GM18498 (cell line): Measurements from ENCODE around the gene CASP8AP2.
"Not testable (repeated sequence)": the region's sequence is repeated elsewhere in the genome, so short reads cannot be mapped to it uniquely, and the experiment has no call there.

Experiments
- ATAC-seq: cut with Tn5 transposase; IDR thresholded peaks from one replicate; pipeline ENCODE4 v1.9.1; 2021; ENCODE audit warnings: mild to moderate bottlenecking, moderate library complexity; ENCODE audit not compliant: unreplicated experiment

CASP8AP2 gene

DNA sequence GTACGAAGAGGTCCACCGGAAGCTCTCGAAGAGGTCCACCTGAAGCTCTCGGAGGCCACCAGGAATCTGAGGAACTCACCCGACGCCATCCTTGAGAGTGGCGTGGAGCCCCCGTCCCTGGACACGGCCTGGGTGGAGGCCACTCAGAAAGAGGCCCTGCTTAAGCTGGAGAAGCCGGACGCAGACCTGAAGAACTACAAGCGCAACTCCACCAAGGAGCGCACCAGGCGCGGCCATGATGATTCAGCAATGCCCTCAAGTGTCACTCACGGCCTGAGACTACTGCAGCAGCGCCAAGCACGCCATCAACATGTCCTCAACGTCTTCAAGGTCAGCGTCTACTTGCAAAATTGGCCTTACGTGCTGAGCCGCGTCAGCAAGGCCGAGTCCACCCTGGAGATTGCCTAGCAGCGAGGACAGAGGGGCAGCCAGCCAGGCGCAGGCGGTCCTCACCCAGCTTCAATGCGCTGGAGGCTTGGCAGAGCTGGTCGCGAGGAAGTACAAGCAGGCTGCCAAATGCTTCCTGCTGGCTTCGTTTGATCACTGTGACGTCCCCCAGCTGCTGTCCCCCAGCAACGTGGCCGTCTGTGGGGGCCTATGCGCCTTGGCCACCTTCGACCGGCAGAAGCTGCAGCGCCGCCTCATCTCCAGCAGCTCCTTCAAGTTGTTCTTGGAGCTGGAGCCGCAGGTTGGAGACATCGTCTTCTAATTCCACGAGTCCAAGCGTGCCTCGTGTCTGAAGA is 56.9 kb downstream of the CASP8AP2 start:
- ATAC-seq, result no peak

DNA sequence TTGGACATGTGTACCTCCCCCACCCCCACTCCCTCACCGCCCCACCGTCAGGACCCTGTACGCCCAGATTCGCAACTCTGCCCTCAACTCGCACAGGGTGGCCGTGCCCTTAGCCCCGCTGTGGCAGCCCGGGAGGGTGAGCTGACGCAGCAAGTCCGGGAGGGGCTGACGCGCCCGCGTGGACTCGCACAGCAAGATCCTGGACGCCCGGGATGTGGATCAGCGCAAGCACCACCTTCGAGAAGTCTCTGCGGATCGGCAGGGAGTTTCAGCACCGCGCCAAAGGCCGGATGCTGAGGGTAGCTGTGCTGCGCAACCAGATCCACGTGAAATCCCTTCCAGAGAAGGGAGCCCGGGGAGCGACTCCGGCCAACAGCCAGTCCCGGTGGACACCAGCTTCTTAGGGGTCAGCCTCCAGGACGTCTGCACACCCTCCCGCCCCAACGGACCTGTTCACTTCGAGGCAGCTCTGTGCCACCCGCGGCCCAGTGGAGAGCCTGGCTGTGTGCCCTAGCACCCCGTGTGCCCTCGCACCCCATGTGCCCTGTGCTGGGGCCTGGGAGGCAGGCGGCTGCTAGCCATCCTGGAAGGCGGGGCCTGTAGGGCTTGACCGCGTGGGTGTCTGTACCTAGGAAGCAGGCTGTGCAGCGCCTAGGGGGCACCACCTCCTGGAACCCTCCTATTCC is 57.9 kb downstream of the CASP8AP2 start:
- no peak for ATAC-seq

DNA sequence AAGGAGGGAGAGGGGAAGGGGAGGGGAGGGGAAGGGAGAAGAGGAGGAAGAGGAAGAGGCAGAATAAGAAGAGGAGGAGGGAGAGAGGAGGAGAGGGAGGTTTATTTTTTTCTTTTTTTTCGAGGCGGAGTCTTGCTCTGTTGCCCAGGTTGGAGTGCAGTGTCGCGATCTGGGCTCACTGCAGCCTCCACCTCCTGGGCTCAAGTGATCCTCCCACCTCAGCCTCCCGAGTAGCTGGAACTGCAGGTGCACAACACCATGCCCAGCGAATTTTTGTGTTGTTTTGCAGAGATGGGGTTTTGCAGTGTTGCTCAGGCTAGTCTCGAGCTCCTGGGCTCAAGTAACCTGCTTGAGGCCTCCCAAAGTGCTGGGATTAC is 58.4 kb downstream of the CASP8AP2 start:
- ATAC-seq, result no peak

DNA sequence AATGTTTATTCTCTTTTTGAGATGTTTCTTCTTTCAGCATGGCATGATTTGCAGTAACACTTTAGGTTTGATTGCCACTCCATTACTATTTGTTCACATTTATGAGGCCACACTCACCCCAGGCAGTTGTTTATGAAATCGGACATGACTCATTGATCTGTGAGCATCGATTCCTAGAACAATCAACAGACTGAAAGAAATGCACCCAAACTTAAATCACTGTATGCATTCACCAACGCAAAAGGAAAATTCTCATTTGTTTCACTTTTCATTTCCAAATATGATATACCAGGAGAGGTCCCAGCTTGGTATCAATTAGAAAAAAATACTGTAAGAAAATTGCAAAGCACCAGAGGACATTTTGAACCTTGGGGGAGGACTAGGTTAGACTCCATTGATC is 59.2 kb downstream of the CASP8AP2 start:
- no peak for ATAC-seq

DNA sequence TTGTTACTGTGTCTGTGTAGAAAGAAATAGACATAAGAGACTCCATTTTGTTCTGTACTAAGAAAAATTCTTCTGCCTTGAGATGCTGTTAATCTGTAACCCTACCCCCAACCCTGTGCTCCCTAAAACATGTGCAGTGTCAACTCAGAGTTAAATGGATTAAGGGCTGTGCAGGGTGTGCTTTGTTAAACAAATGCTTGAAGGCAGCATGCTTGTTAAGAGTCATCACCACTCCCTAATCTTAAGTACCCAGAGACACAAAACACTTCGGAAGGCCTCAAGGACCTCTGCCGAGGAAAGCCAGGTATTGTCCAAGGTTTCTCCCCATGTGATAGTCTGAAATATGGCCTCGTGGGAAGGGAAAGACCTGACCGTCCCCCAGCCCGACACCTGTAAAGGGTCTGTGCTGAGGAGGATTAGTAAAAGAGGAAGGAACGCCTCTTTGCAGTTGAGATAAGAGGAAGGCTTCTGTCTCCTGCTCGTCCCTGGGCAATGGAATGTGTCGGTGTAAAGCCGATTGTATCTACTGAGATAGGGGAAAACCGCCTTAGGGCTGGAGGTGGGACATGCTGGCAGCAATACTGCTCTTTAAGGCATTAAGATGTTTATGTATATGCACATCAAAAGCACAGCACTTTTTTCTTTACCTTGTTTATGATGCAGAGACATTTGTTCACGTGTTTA is 61.3 kb downstream of the CASP8AP2 start:
- not testable (repeated sequence) for ATAC-seq

DNA sequence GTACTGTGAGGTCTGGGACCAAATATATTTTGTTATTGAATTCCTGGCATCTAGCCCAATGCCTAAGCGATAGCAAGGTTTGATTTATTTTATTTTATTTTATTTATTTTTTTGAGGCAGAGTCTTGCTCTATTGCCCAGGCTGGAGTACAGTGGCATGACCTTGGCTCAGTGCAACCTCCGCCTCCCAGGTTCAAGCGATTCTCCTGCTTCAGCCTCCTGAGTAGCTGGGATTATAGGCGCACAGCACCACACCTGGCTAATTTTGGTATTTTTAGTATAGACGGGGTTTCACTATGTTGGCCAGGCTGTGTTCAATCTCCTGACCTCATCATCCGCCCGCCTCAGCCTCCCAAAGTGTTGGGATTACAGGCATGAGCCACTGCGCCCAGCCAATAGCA is 62.9 kb downstream of the CASP8AP2 start:
- not testable (repeated sequence) for ATAC-seq

DNA sequence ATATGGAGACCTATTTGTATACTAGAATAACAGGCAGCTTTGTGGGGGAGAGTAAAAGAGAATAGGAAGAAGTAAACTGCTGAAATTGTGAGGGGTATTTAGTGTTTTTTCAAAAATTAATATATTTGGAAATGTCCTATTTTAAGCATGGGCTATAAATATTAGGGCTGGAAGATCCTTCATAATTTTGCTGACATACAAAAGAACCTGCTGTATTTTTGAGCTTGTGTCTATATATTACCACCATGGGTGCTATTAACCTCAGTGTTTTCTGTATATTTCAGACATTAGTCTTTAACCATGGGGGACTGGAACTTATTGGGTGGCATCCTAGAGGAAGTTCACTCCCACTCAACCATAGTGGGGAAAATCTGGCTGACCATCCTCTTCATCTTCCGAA is 64.5 kb downstream of the CASP8AP2 start, which contains the start of gene GJA10:
Gene GJA10 (plus strand): TSS at position 301 of the 400 bp plus-strand sequence. CDS start 0 bp downstream, at position 301.
- ATAC-seq, result no peak

DNA sequence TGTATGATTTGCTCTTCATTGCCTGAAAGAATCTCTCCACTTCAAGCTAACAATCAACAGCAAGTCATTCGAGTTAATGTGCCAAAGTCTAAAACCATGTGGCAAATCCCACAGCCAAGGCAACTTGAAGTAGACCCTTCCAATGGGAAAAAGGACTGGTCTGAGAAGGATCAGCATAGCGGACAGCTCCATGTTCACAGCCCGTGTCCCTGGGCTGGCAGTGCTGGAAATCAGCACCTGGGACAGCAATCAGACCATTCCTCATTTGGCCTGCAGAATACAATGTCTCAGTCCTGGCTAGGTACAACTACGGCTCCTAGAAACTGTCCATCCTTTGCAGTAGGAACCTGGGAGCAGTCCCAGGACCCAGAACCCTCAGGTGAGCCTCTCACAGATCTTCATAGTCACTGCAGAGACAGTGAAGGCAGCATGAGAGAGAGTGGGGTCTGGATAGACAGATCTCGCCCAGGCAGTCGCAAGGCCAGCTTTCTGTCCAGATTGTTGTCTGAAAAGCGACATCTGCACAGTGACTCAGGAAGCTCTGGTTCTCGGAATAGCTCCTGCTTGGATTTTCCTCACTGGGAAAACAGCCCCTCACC is 65.7 kb downstream of the CASP8AP2 start:
- no peak for ATAC-seq

DNA sequence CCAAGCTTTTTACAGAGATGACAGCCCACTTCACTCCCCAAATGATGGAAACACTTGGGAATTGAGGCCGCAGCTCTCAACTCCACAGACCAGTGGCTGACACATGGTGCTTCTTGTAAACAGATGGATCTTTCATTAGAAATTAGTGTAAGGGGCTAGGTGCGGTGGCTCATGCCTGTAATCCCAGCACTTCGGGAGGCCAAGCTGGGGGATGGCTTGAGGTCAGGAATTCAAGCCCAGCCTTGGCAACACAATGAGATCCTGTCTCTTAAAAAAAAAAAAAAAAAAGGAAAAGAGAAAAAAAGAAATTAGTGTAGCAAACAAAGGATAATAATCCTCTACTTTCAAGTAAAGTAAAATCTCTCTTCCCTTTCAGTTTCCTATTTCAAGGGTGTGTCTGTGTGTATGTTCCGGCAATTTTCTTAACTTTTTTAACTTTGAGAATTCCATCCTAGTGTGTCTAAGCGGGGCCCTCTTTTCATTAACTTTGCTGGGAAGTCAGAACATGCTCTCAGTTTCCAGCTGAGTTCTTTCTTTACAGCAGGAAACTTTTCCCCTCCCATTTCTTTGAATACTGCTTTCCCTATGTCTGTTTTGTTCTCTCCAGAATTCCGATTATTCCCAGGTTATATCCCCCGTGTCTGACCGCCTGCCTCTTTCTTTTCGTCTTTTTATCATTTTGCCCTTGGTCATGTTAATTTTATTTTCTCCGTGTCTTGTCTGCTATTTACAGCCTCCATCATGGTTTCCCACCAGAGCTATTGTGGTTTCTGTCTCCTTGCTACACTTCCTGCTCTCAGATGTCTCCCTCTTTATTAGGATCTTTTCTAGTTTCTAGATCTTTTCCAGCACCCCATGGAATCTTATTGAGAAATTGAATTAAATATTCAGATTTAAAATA is 80.6 kb downstream of the CASP8AP2 start:
- not testable (repeated sequence) for ATAC-seq

DNA sequence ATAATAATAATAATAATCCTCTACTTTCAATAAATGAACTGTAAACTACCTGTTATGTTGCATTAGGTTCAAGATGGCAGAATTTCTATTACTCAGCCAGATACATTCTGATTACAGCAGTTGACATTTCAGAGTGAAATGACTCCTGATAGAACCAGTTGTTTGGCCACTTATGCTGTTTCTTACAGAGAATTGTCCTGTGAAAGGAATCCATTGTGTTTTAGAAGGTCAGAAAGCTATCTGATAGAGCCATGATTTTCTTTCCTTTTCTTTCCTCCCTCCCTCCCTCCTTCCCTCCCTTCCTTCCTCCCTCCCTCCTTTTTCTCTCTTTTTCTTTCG is 81.2 kb downstream of the CASP8AP2 start:
- ATAC-seq, result no peak

DNA sequence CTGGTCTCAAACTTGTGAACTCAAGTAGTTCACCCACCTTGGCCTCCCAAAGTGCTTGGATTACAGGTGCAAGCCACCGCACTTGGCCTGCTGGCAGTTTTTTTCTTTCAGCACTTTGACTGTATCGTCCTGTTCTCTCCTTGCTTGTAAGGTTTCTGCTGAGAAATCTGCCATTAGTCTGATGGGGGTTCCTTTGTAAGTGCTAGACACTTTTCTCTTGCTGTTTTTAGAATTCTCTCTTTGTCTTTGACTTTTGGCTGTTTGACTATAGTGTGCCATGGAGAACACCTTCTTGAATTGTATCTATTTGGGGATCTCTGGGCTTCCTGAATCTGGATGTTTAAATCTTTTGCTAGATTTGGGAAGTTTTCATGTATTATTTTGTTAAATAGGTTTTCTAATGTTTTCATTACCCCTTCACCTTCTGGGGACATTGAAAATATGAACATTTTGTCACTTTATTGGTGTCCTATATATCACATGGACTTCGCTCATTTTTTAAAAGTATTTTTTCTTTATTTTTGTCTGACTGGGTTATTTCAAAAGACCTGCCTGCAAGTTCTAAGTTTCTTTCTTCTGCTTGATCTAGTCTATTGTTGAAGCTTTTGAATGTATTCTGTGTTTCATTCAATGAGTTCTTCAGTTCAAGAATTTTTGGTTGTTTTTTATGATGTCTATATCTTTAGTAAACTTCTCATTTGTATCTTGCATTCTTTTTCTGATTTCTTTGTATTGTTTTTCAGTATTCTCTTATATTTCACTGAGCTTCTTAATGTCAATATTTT is 86.6 kb downstream of the CASP8AP2 start:
- ATAC-seq, result no peak

DNA sequence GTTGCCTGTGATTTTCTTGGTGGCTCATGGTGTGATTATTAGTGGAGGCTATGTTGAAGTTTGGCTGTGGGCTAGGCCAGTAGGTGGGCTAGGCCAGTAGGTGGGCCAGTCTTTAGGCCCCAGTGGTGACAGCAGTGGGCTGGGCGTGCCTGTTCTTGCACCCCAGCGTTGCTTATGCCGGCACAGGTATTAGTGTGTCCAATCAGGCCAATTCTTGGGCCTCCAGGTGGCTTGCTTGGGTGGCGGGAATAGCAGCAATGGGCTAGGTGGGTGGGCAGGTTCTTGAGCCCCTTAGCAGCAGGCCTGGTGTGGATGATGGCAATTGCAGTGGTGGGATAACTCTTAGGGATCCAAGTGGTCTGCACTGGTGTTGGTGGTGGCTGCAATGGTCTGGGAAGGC is 87.5 kb downstream of the CASP8AP2 start:
- ATAC-seq, result no peak

DNA sequence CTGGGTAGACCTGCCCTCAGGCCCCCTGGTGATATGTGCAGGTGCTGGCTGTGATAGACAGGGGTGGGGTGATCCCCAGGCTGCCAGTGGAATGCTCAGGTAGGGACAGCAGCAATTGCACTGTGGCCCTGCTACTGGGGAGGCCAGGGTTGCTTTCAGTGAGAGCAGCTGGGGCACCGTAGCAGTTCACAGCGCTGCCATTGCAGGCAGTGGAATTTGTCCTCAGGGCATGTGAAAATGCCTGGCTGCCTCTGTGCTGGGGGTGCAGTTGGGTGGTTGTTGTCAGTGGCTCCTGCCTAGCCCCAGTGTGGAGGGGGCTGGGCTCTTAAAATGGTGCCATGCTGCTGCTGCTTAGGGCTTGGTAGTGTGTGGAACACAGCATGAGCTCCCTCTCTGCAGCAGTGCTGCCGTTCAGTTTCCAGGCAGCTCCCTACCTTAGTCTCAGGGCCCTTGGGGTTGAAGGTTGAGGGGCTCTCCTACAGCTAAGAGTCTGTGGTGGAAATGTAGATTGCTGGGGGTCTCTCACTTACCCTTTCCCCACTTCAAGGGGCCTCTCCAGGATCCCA is 88.2 kb downstream of the CASP8AP2 start:
- no peak for ATAC-seq
